Mesendoderm (in vitro differentiated cells): Measurements from ENCODE around the gene S100A13.
"Not testable (repeated sequence)": the region's sequence is repeated elsewhere in the genome, so short reads cannot be mapped to it uniquely, and the experiment has no call there.

ENCODE experiments used
- DNase-seq: peaks from one replicate; pipeline ENCODE4 v3.0.0; 2013
- H2AK5ac ChIP-seq: 2 replicates; pipeline ENCODE4 v1.6.1; 2013; ENCODE audit warnings: low read length, inconsistent platforms
- H2BK120ac ChIP-seq: 2 replicates; pipeline ENCODE4 v1.6.1; 2013; ENCODE audit warnings: low read depth, mild to moderate bottlenecking, low read length, moderate library complexity, mixed read lengths
- H2BK15ac ChIP-seq: replicated peaks from 2 replicates; pipeline ENCODE4 v1.6.1; 2013; ENCODE audit warnings: low read depth, mild to moderate bottlenecking, moderate library complexity
- H2BK5ac ChIP-seq: 2 replicates; pipeline ENCODE4 v1.6.1; 2013; ENCODE audit warnings: low read length, inconsistent platforms
- H3K18ac ChIP-seq: 2 replicates; pipeline ENCODE4 v1.6.1; 2013; ENCODE audit warnings: mild to moderate bottlenecking, low read length, mixed read lengths
- H3K23ac ChIP-seq: one replicate; pipeline ENCODE4 v1.6.1; 2013; ENCODE audit warnings: low read length
- H3K27ac ChIP-seq: 2 replicates; pipeline ENCODE4 v1.5.1; 2013; ENCODE audit warnings: low read depth, mild to moderate bottlenecking, inconsistent platforms, low read length, moderate library complexity
- H3K27me3 ChIP-seq: 2 replicates; pipeline ENCODE4 v1.6.1; 2013; ENCODE audit warnings: low read length, control low read depth, mild to moderate bottlenecking, inconsistent platforms; ENCODE audit not compliant: insufficient read depth, poor library complexity
- H3K36me3 ChIP-seq: 2 replicates; pipeline ENCODE4 v1.6.1; 2013; ENCODE audit warnings: low read length, inconsistent platforms; ENCODE audit not compliant: control insufficient read depth, insufficient read depth
- H3K4ac ChIP-seq: one replicate; pipeline ENCODE4 v1.6.1; 2013; ENCODE audit warnings: low read depth, mild to moderate bottlenecking, low read length, moderate library complexity
- H3K4me1 ChIP-seq: 2 replicates; pipeline ENCODE4 v1.6.1; 2013; ENCODE audit warnings: low read depth, low read length, inconsistent platforms; ENCODE audit not compliant: control insufficient read depth
- H3K4me2 ChIP-seq: 2 replicates; pipeline ENCODE4 v1.6.1; 2013; ENCODE audit warnings: low read length
- H3K4me3 ChIP-seq: 2 replicates; pipeline ENCODE4 v1.5.1; 2013; ENCODE audit warnings: mild to moderate bottlenecking, low read length
- H3K56ac ChIP-seq: one replicate; pipeline ENCODE4 v1.6.1; 2013; ENCODE audit warnings: low read length
- H3K79me1 ChIP-seq: 2 replicates; pipeline ENCODE4 v1.6.1; 2013; ENCODE audit warnings: low read length, inconsistent platforms
- H3K79me2 ChIP-seq: 2 replicates; pipeline ENCODE4 v1.6.1; 2013; ENCODE audit warnings: mild to moderate bottlenecking, low read length; ENCODE audit not compliant: control insufficient read depth, insufficient read depth
- H3K9ac ChIP-seq: 2 replicates; pipeline ENCODE4 v1.6.1; 2013; ENCODE audit warnings: low read length, inconsistent platforms
- H4K5ac ChIP-seq: one replicate; pipeline ENCODE4 v1.6.1; 2013; ENCODE audit warnings: low read length
- H4K8ac ChIP-seq: one replicate; pipeline ENCODE4 v1.6.1; 2013; ENCODE audit warnings: low read depth, mild to moderate bottlenecking, control low read depth, low read length, moderate library complexity
- WGBS: extraction: QIAGEN DNeasy Blood & Tissue Kit; methylation state at CpG from one replicate; pipeline ENCODE4 v1.1.7; 2013; ENCODE audit warnings: low lambda C conversion rate, missing lambda C conversion rate; ENCODE audit not compliant: insufficient coverage; ENCODE audit errors: extremely low coverage; 5-methylcytosine and 5-hydroxymethylcytosine counted together

Gene S100A13

GRCh38 chr1:153583976-153584375 lies 43.3 kb downstream of the S100A13 start:
- no peak for DNase-seq
- H3K23ac ChIP-seq, result no peak overlapping the region
- H3K4me2 ChIP-seq, result no peak overlapping the region
- H4K8ac ChIP-seq, result no peak overlapping the region
- no peak overlapping the region for H2BK120ac ChIP-seq
- no peak overlapping the region for H3K4me3 ChIP-seq
- H3K4me1 ChIP-seq, result peaks cover under 1% of the 10 kb centered on the region
- H3K4ac ChIP-seq, result no peak overlapping the region
- H3K27me3 ChIP-seq, result no peaks in the 10 kb centered on the region
- no peak overlapping the region for H3K56ac ChIP-seq
- H3K36me3 ChIP-seq, result no peaks in the 10 kb centered on the region
- no peak overlapping the region for H3K9ac ChIP-seq
- H2AK5ac ChIP-seq, result no peak overlapping the region
- H3K79me2 ChIP-seq, result no peaks in the 10 kb centered on the region
- WGBS, result no CpG with 5 or more reads among the region's 2 CpGs
- H3K27ac ChIP-seq, result no peak overlapping the region
- H3K79me1 ChIP-seq, result no peaks in the 10 kb centered on the region
- no peak overlapping the region for H2BK15ac ChIP-seq
- H4K5ac ChIP-seq, result no peak overlapping the region
- no peak overlapping the region for H2BK5ac ChIP-seq
- no peak overlapping the region for H3K18ac ChIP-seq

- not testable (repeated sequence) for H3K56ac ChIP-seq, H3K36me3 ChIP-seq, H2BK15ac ChIP-seq, H3K4me2 ChIP-seq, H3K79me1 ChIP-seq, H2AK5ac ChIP-seq, H4K8ac ChIP-seq, H2BK120ac ChIP-seq, H2BK5ac ChIP-seq, DNase-seq, H3K4me3 ChIP-seq, H3K18ac ChIP-seq, H3K27me3 ChIP-seq, H3K9ac ChIP-seq, H3K4ac ChIP-seq, H3K27ac ChIP-seq, H4K5ac ChIP-seq, H3K23ac ChIP-seq, H3K4me1 ChIP-seq, H3K79me2 ChIP-seq
- no CpG with 5 or more reads among the region's 3 CpGs for WGBS
These were observed 43.8 kb downstream of the S100A13 start for GRCh38 chr1:153583514-153583913.

- H3K9ac ChIP-seq, H3K4me1 ChIP-seq, H2BK120ac ChIP-seq, H3K4me3 ChIP-seq, H3K79me2 ChIP-seq, H3K23ac ChIP-seq, H3K4ac ChIP-seq, H2BK15ac ChIP-seq, H3K36me3 ChIP-seq, H4K5ac ChIP-seq, H2BK5ac ChIP-seq, H4K8ac ChIP-seq, H3K4me2 ChIP-seq, H3K79me1 ChIP-seq, H3K27me3 ChIP-seq, DNase-seq, H3K56ac ChIP-seq, H3K27ac ChIP-seq, H3K18ac ChIP-seq, H2AK5ac ChIP-seq: not testable (repeated sequence)
- WGBS, result no CpG with 5 or more reads among the region's 34 CpGs
These were observed 44.5 kb downstream of the S100A13 start for GRCh38 chr1:153582836-153583235.

- peak overlapping the region; percentile 73 for H3K56ac ChIP-seq
- H3K9ac ChIP-seq, result no peak overlapping the region
- H3K18ac ChIP-seq, result no peak overlapping the region
- no peak overlapping the region for H3K23ac ChIP-seq
- no peaks in the 10 kb centered on the region for H3K79me1 ChIP-seq
- H3K4me3 ChIP-seq, result no peak overlapping the region
- no peak overlapping the region for H3K4me2 ChIP-seq
- no peak overlapping the region for H4K8ac ChIP-seq
- H3K4ac ChIP-seq, result no peak overlapping the region
- peak overlapping the region; percentile 85 for H2AK5ac ChIP-seq
- no peaks in the 10 kb centered on the region for H3K27me3 ChIP-seq
- H3K27ac ChIP-seq, result peak overlapping the region; percentile 93
- no peak overlapping the region for H2BK120ac ChIP-seq
- no peaks in the 10 kb centered on the region for H3K36me3 ChIP-seq
- peaks cover 11% of the 10 kb centered on the region for H3K4me1 ChIP-seq
- H2BK15ac ChIP-seq, result no peak overlapping the region
- DNase-seq, result peak; percentile 96
- no CpG with 5 or more reads among the region's 3 CpGs for WGBS
- H2BK5ac ChIP-seq, result peak overlapping the region; percentile 81
- no peak overlapping the region for H4K5ac ChIP-seq
- H3K79me2 ChIP-seq, result no peaks in the 10 kb centered on the region
These were observed 48.4 kb downstream of the S100A13 start for GRCh38 chr1:153578936-153579335.

GRCh38 chr1:153578490-153578889 lies 48.8 kb downstream of the S100A13 start:
- Histone ChIP-seq H3K4ac (peak overlapping the region; percentile 75), H3K9ac (no peak overlapping the region), H3K4me1 (peaks cover 11% of the 10 kb centered on the region), H3K56ac (peak overlapping the region; percentile 78), H2AK5ac (no peak overlapping the region), H2BK120ac (peak overlapping the region; percentile 94), H3K27ac (peak overlapping the region; percentile 76), H3K79me1 (no peaks in the 10 kb centered on the region), H2BK15ac (peak overlapping the region; percentile 75), H4K8ac (no peak overlapping the region), H3K4me2 (no peak overlapping the region), H4K5ac (no peak overlapping the region), H3K18ac (peak overlapping the region; percentile 33), H3K23ac (peak overlapping the region; percentile 83), H3K36me3 (no peaks in the 10 kb centered on the region), H3K4me3 (no peak overlapping the region), H3K27me3 (no peaks in the 10 kb centered on the region), H2BK5ac (peak overlapping the region; percentile 66), H3K79me2 (no peaks in the 10 kb centered on the region)
- peak; percentile 96 for DNase-seq

GRCh38 chr1:153577624-153578051 lies 49.7 kb downstream of the S100A13 start:
- DNase-seq, result peak; percentile 39
- Histone ChIP-seq H3K4me2 (no peak overlapping the region), H2AK5ac (peak overlapping the region; percentile 81), H3K79me1 (no peaks in the 10 kb centered on the region), H2BK15ac (no peak overlapping the region), H3K56ac (peak overlapping the region; percentile 70), H3K4ac (peak overlapping the region; percentile 64), H3K27me3 (no peaks in the 10 kb centered on the region), H4K8ac (no peak overlapping the region), H3K18ac (peak overlapping the region; percentile 13), H3K9ac (no peak overlapping the region), H3K27ac (peak overlapping the region; percentile 31), H3K4me3 (no peak overlapping the region), H3K4me1 (peaks cover 11% of the 10 kb centered on the region), H3K79me2 (no peaks in the 10 kb centered on the region), H2BK5ac (peak overlapping the region; percentile 14), H2BK120ac (peak overlapping the region; percentile 14), H3K23ac (no peak overlapping the region), H4K5ac (no peak overlapping the region), H3K36me3 (no peaks in the 10 kb centered on the region)
- no CpG with 5 or more reads among the region's 9 CpGs for WGBS
